Adipocyte (in vitro differentiated cells): ENCODE data around the gene SLC4A5.

ENCODE experiments used
- DNase-seq: peaks from one replicate; pipeline ENCODE4 v3.0.0-alpha.2; 2015; ENCODE audit warnings: low read depth
- H3K27me3 ChIP-seq: replicated peaks from 2 replicates; pipeline ENCODE4 v1.7.0; 2013; ENCODE audit warnings: mild to moderate bottlenecking, low read length, moderate library complexity; ENCODE audit not compliant: control insufficient read depth, insufficient read depth
- H3K36me3 ChIP-seq: 2 replicates; pipeline ENCODE4 v1.7.0; 2013; ENCODE audit warnings: low read length, mild to moderate bottlenecking, moderate library complexity; ENCODE audit not compliant: control insufficient read depth, insufficient read depth, severe bottlenecking
- H3K4me1 ChIP-seq: 2 replicates; pipeline ENCODE4 v1.7.0; 2013; ENCODE audit warnings: mild to moderate bottlenecking, low read length, moderate library complexity; ENCODE audit not compliant: control insufficient read depth, insufficient read depth
- H3K4me3 ChIP-seq: 2 replicates; pipeline ENCODE4 v1.7.0; 2013; ENCODE audit warnings: mild to moderate bottlenecking, low read length, moderate library complexity
- H3K9ac ChIP-seq: 2 replicates; pipeline ENCODE4 v1.7.0; 2013; ENCODE audit warnings: mild to moderate bottlenecking, low read length, moderate library complexity
- H3K9me3 ChIP-seq: 2 replicates; pipeline ENCODE4 v1.7.0; 2013; ENCODE audit warnings: mild to moderate bottlenecking, low read length, moderate library complexity; ENCODE audit not compliant: control insufficient read depth

Gene SLC4A5

GRCh38 chr2:74206180-74206688 is 137.0 kb downstream of the SLC4A5 start:
- Histone ChIP-seq H3K27me3 (no peaks in the 10 kb centered on the region), H3K4me3 (no peak overlapping the region), H3K9me3 (no peaks in the 10 kb centered on the region), H3K4me1 (peaks cover 37% of the 10 kb centered on the region), H3K9ac (no peak overlapping the region), H3K36me3 (peaks cover 69% of the 10 kb centered on the region)
- peak; percentile 48 for DNase-seq

GRCh38 chr2:74205596-74205995 is 137.6 kb downstream of the SLC4A5 start:
- Histone ChIP-seq H3K4me1 (peaks cover 44% of the 10 kb centered on the region), H3K36me3 (peaks cover 63% of the 10 kb centered on the region), H3K4me3 (no peak overlapping the region), H3K9ac (no peak overlapping the region), H3K27me3 (no peaks in the 10 kb centered on the region), H3K9me3 (no peaks in the 10 kb centered on the region)
- no peak for DNase-seq

GRCh38 chr2:74205113-74205512 is 138.1 kb downstream of the SLC4A5 start:
- H3K27me3 ChIP-seq, result no peaks in the 10 kb centered on the region
- DNase-seq, result no peak
- H3K9me3 ChIP-seq, result no peaks in the 10 kb centered on the region
- H3K36me3 ChIP-seq, result peaks cover 58% of the 10 kb centered on the region
- H3K9ac ChIP-seq, result no peak overlapping the region
- peaks cover 48% of the 10 kb centered on the region for H3K4me1 ChIP-seq
- no peak overlapping the region for H3K4me3 ChIP-seq

GRCh38 chr2:74204436-74204835 is 138.8 kb downstream of the SLC4A5 start:
- no peak for DNase-seq
- Histone ChIP-seq H3K4me3 (no peak overlapping the region), H3K4me1 (peaks cover 54% of the 10 kb centered on the region), H3K36me3 (peaks cover 51% of the 10 kb centered on the region), H3K9me3 (no peaks in the 10 kb centered on the region), H3K9ac (no peak overlapping the region), H3K27me3 (no peaks in the 10 kb centered on the region)

GRCh38 chr2:74201596-74201995 is 141.6 kb downstream of the SLC4A5 start:
- H3K4me1 ChIP-seq, result peaks cover 57% of the 10 kb centered on the region
- H3K27me3 ChIP-seq, result no peaks in the 10 kb centered on the region
- H3K4me3 ChIP-seq, result peak overlapping the region; percentile 96
- peaks cover 29% of the 10 kb centered on the region for H3K36me3 ChIP-seq
- H3K9ac ChIP-seq, result no peak overlapping the region
- DNase-seq, result peak; percentile 88
- H3K9me3 ChIP-seq, result no peaks in the 10 kb centered on the region

- peaks cover 26% of the 10 kb centered on the region for H3K36me3 ChIP-seq
- H3K9me3 ChIP-seq, result no peaks in the 10 kb centered on the region
- H3K27me3 ChIP-seq, result no peaks in the 10 kb centered on the region
- peak overlapping the region; percentile 47 for H3K9ac ChIP-seq
- DNase-seq, result no peak
- H3K4me3 ChIP-seq, result peak overlapping the region; percentile 96
- peaks cover 53% of the 10 kb centered on the region for H3K4me1 ChIP-seq
Measured at GRCh38 chr2:74201196-74201595, 142.0 kb downstream of the SLC4A5 start.

GRCh38 chr2:74199871-74200305 is 143.3 kb downstream of the SLC4A5 start:
- Histone ChIP-seq H3K36me3 (peaks cover 16% of the 10 kb centered on the region), H3K27me3 (no peaks in the 10 kb centered on the region), H3K9ac (peak overlapping the region; percentile 98), H3K4me3 (peak overlapping the region; percentile 96), H3K9me3 (no peaks in the 10 kb centered on the region), H3K4me1 (peaks cover 43% of the 10 kb centered on the region)
- peak; percentile 60 for DNase-seq

GRCh38 chr2:74199275-74199701 is 143.9 kb downstream of the SLC4A5 start:
- peak overlapping the region; percentile 96 for H3K4me3 ChIP-seq
- no peaks in the 10 kb centered on the region for H3K27me3 ChIP-seq
- H3K36me3 ChIP-seq, result peaks cover 10% of the 10 kb centered on the region
- no peak for DNase-seq
- peak overlapping the region; percentile 98 for H3K9ac ChIP-seq
- peaks cover 41% of the 10 kb centered on the region for H3K4me1 ChIP-seq
- no peaks in the 10 kb centered on the region for H3K9me3 ChIP-seq

- H3K4me3 ChIP-seq, result peak within 1 kb of the TSS; percentile 96
- no peaks in the 10 kb centered on the region for H3K9me3 ChIP-seq
- peaks cover 39% of the 10 kb centered on the region for H3K4me1 ChIP-seq
- H3K9ac ChIP-seq, result peak within 1 kb of the TSS; percentile 98
- H3K27me3 ChIP-seq, result no peaks in the 10 kb centered on the region
- peaks cover 9% of the 10 kb centered on the region for H3K36me3 ChIP-seq
- DNase-seq, result peak; percentile 98
Measured at GRCh38 chr2:74198461-74199274, 144.5 kb downstream of the SLC4A5 start, which contains the start of gene MTHFD2. MTHFD2 (plus strand) TSS chr2:74198615; CDS start chr2:74198642, 27 bp downstream.

GRCh38 chr2:74198023-74198460 is 145.2 kb downstream of the SLC4A5 start:
- Histone ChIP-seq H3K4me1 (peaks cover 38% of the 10 kb centered on the region), H3K9ac (peak overlapping the region; percentile 98), H3K36me3 (peaks cover 6% of the 10 kb centered on the region), H3K27me3 (no peaks in the 10 kb centered on the region), H3K4me3 (peak overlapping the region; percentile 96), H3K9me3 (no peaks in the 10 kb centered on the region)
- DNase-seq, result no peak

GRCh38 chr2:74197049-74197448 is 146.2 kb downstream of the SLC4A5 start:
- no peak overlapping the region for H3K4me3 ChIP-seq
- no peaks in the 10 kb centered on the region for H3K36me3 ChIP-seq
- H3K27me3 ChIP-seq, result no peaks in the 10 kb centered on the region
- peaks cover 28% of the 10 kb centered on the region for H3K4me1 ChIP-seq
- no peaks in the 10 kb centered on the region for H3K9me3 ChIP-seq
- no peak for DNase-seq
- no peak overlapping the region for H3K9ac ChIP-seq
